ENCODE data around the gene CHN2.
"Not testable (repeated sequence)": the region's sequence is repeated elsewhere in the genome, so short reads cannot be mapped to it uniquely, and the experiment has no call there.

The CHN2 gene

GRCh38 chr7:29247963-29248236 lies 53.3 kb downstream of the CHN2 start:
- DNase-seq (ENCODE audit: insufficient read length, low spot score) (no peak), FAIRE-seq (no peak)
- TF ChIP-seq POLR2A (IDR thresholded peaks at IDR 0.05; ENCODE audit: low read depth, low read length), result no peak

DNA sequence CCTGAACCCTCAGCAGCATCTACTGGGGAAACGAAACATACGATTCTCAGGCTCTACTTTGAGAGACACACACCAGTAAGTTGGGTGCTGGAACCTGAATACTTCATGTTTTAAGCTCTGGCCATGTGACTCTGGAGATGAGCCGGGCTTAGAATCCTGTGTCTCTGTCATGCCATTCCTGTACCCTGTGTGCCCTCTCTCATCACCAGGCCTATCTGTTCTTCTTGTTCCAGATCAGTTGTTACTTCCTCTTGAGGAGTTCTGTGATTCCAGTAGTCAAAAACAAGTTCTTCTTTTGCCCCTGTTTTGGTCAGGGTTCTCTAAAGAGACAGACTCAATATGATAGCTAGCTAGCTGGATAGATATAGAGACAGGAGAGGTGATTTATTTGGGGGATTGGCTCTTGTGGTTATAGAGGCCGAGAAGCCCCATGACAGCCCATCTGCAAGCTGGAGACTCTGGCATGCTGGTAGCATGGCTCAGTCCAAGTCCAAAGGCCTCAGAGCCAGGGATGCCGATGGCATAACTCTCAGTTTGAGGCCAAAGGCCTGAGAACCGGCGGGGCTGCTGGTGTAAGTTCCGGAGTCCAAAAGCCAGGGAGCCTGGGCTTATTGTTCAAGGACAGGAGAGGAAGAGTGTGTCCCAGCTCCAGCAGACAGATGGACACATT lies 54.3 kb downstream of the CHN2 start:
- DNase-seq (ENCODE audit: insufficient read length, low spot score) (no peak), FAIRE-seq (no peak)
- TF ChIP-seq POLR2A (IDR thresholded peaks at IDR 0.05; ENCODE audit: low read depth, low read length), result no peak

- TF ChIP-seq POLR2A (IDR thresholded peaks at IDR 0.05; ENCODE audit: low read depth, low read length), result no peak
- DNase-seq (ENCODE audit: insufficient read length, low spot score) (no peak), FAIRE-seq (no peak)
These were observed 54.8 kb downstream of the CHN2 start for GRCh38 chr7:29249383-29249750.

DNA sequence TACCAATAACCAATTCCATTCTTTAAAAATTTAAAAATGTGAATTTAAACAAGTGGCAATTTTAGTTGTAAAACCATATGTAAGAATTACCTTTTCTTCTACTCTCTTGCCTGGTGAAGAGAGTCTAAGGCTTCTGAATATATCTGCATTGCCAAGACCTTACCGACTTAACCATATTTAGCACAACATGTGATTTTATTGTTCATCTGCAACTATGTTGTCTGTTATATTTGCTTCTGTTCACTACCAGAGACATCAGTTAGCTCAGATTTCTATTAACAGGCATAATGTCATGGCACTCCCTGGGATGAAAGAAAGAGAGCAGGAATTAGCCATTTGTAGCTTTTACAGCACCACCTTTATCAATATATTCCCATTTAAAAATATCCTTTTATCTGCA lies 55.3 kb downstream of the CHN2 start:
- no peak for TF ChIP-seq POLR2A (IDR thresholded peaks at IDR 0.05; ENCODE audit: low read depth, low read length)
- DNase-seq (ENCODE audit: insufficient read length, low spot score) (no peak), FAIRE-seq (no peak)

DNA sequence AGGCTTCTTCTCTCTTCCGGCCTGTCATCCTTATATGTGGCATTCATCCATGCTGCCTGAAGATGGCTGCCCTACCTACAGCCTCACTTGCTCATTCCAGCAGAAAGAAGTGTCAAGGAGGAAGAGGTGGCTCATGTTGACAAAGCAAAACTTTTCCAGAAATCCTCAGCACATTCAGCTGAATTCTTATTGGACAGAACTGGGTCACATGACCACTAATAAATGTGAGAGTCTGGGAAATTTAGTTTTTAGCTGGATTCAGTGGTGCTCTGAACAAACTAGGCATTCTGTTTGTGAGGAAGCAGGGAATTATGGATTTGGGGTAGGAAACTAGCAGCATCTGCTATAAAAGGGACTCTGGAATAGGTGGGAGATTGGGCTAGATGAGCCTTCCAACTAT lies 58.6 kb downstream of the CHN2 start:
- TF ChIP-seq POLR2A (IDR thresholded peaks at IDR 0.05; ENCODE audit: low read depth, low read length), result no peak
- FAIRE-seq (no peak), DNase-seq (ENCODE audit: insufficient read length, low spot score) (no peak)

DNA sequence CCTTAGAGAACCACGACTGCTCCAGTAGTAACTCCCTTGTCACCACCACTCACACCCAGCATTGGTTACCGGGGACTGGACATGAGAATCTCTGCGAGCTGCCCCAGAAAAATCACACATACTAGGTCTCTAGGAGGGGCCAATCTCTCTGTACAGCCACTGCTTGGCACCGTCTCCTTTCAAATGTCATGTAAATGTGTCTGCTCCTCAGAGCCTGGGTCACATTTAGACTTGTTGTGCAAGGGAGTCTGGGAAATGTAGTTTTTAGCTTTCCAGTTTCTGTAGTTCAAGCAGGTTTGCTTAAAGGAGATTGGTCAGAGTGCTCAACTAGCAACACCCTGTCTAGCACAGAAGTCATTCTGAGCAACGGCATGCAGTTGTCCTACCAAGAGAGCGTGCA lies 60.0 kb downstream of the CHN2 start:
- DNase-seq (ENCODE audit: insufficient read length, low spot score) (no peak), FAIRE-seq (no peak)
- no peak for TF ChIP-seq POLR2A (IDR thresholded peaks at IDR 0.05; ENCODE audit: low read depth, low read length)

GRCh38 chr7:29255199-29255878 lies 60.8 kb downstream of the CHN2 start:
- DNase-seq (ENCODE audit: insufficient read length, low spot score), result no peak
- no peak for FAIRE-seq
- TF ChIP-seq POLR2A (IDR thresholded peaks at IDR 0.05; ENCODE audit: low read depth, low read length), result no peak

- DNase-seq (ENCODE audit: insufficient read length, low spot score), result no peak
- FAIRE-seq, result no peak
- no peak for TF ChIP-seq POLR2A (IDR thresholded peaks at IDR 0.05; ENCODE audit: low read depth, low read length)
These were observed 61.5 kb downstream of the CHN2 start for GRCh38 chr7:29255906-29256692.

- DNase-seq (ENCODE audit: insufficient read length, low spot score), result no peak
- no peak for FAIRE-seq
- TF ChIP-seq POLR2A (IDR thresholded peaks at IDR 0.05; ENCODE audit: low read depth, low read length), result no peak
These were observed 62.1 kb downstream of the CHN2 start for GRCh38 chr7:29256693-29257002.

DNA sequence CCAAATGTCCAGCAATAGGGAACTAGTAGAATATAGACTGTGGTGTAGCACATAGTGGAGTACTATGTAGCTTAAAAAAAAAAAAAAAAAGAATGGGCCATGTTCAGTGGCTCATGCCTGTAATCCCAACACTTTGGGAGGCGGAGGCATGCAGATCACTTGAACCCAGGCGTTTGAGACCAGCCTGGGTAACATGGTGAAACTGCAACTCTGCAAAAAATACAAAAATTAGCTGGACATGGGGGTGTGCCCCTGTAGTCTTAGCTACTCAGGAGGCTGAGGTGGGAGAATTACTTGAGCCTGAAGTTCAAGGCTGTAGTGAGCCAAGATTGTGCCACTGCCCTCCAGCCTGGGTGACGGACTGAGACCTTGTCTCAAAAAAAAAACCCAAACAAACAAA lies 64.4 kb downstream of the CHN2 start:
- DNase-seq (ENCODE audit: insufficient read length, low spot score) (no peak), FAIRE-seq (no peak)
- no peak for TF ChIP-seq POLR2A (IDR thresholded peaks at IDR 0.05; ENCODE audit: low read depth, low read length)

- FAIRE-seq (no peak), DNase-seq (ENCODE audit: insufficient read length, low spot score) (no peak)
- TF ChIP-seq POLR2A (IDR thresholded peaks at IDR 0.05; ENCODE audit: low read depth, low read length), result no peak
These were observed 67.8 kb downstream of the CHN2 start for GRCh38 chr7:29262191-29262917.

DNA sequence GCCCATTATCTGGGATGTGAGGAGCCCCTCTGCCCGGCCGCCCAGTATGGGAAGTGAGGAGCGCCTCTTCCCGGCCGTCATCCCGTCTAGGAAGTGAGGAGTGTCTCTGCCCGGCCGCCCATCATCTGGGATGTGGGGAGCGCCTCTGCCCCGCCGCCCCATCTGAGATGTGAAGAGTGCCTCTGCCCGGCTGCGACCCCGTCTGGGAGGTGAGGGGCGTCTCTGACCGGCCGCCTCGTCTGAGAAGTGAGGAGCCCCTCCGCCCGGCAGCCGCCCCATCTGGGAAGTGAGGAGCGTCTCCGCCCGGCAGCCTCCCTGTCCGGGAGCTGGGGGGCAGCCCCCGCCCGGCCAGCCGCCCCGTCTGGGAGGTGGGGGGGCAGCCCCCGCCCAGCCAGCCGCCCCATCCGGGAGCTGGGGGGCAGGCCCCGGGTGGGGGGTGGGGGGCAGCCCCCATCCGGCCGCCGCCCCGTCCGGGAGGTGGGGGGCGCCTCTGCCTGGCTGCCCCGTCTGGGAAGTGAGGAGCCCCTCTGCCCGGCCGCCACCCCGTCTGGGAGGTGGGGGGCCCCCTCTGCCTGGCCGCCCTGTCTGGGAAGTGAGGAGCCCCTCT lies 69.1 kb downstream of the CHN2 start:
- DNase-seq (ENCODE audit: insufficient read length, low spot score); FAIRE-seq: not testable (repeated sequence)

- FAIRE-seq (no peak), DNase-seq (ENCODE audit: insufficient read length, low spot score) (no peak)
- TF ChIP-seq POLR2A (IDR thresholded peaks at IDR 0.05; ENCODE audit: low read depth, low read length), result no peak
These were observed 70.8 kb downstream of the CHN2 start for GRCh38 chr7:29265208-29265923.

GRCh38 chr7:29269935-29270334 lies 75.4 kb downstream of the CHN2 start:
- DNase-seq (ENCODE audit: insufficient read length, low spot score) (no peak), FAIRE-seq (no peak)
- no peak for TF ChIP-seq POLR2A (IDR thresholded peaks at IDR 0.05; ENCODE audit: low read depth, low read length)
